WTC11 (cell line): ENCODE data around the gene GART. TPM values are rescaled to one million over a fixed set of nuclear protein-coding genes. Genes with fewer than 3 reads are reported as not detected.

Source experiments
- ATAC-seq: fragments of 200-7000 bp; cut with Tn5 transposase; 2 replicates; pipeline ENCODE4 v1.10.0; 2021; ENCODE audit warnings: mild to moderate bottlenecking, moderate library complexity
- CTCF ChIA-PET: fragments of 300-600 bp; sonication (Branson Sonifier 250); formaldehyde crosslinking; loops from one replicate; lab custom pipeline; 2021; ENCODE audit warnings: antibody characterized with exemption; lab: Charles Lee
- POLR2A ChIA-PET: fragments of 350-600 bp; sonication (Branson Sonifier 250); formaldehyde crosslinking; loops from one replicate; lab custom pipeline; 2021; ENCODE audit warnings: antibody characterized with exemption; lab: Charles Lee
- DNase-seq: peaks from one replicate; pipeline ENCODE4 v3.0.0; 2021; ENCODE audit warnings: low spot score
- H3K27ac Mint-ChIP-seq: 2 replicates; pipeline ENCODE4 v1.8.0; 2021; ENCODE audit warnings: mixed read lengths
- H3K27me3 Mint-ChIP-seq: 2 replicates; pipeline ENCODE4 v1.8.0; 2021; ENCODE audit warnings: low read depth, mild to moderate bottlenecking, moderate library complexity, mixed read lengths
- H3K36me3 Mint-ChIP-seq: 2 replicates; pipeline ENCODE4 v1.8.0; 2021; ENCODE audit warnings: mixed read lengths
- H3K4me1 Mint-ChIP-seq: 2 replicates; pipeline ENCODE4 v1.8.0; 2022; ENCODE audit warnings: mixed read lengths
- H3K4me3 Mint-ChIP-seq: 2 replicates; pipeline ENCODE4 v1.8.0; 2021; ENCODE audit warnings: mild to moderate bottlenecking, moderate library complexity, mixed read lengths
- H3K9me3 Mint-ChIP-seq: 2 replicates; pipeline ENCODE4 v1.8.0; 2021; ENCODE audit warnings: mixed read lengths
- ARID4B ChIP-seq: sonication (generic); formaldehyde crosslinking; IDR thresholded peaks from 2 replicates; pipeline ENCODE4 v1.8.0; 2023; ENCODE audit warnings: missing genetic modification reagents, mild to moderate bottlenecking, borderline replicate concordance
- ATF2 ChIP-seq: sonication (generic); formaldehyde crosslinking; IDR thresholded peaks from 2 replicates; pipeline ENCODE4 v1.8.1; 2022; ENCODE audit warnings: low read depth, missing genetic modification reagents, borderline replicate concordance
- CBFB ChIP-seq: sonication (generic); formaldehyde crosslinking; IDR thresholded peaks from 2 replicates; pipeline ENCODE4 v1.8.1; 2022; ENCODE audit warnings: mild to moderate bottlenecking, low read depth, missing genetic modification reagents
- CREB1 ChIP-seq: sonication (generic); formaldehyde crosslinking; IDR thresholded peaks from 2 replicates; pipeline ENCODE4 v1.8.0; 2023; ENCODE audit warnings: mild to moderate bottlenecking, missing genetic modification reagents
- ELF4 ChIP-seq: sonication (generic); formaldehyde crosslinking; IDR thresholded peaks from 2 replicates; pipeline ENCODE4 v1.8.1; 2022; ENCODE audit warnings: low read depth, mild to moderate bottlenecking, moderate library complexity, missing genetic modification reagents
- ERG ChIP-seq: fragments of 250-450 bp; sonication (Bioruptor Pico); IDR thresholded peaks from 2 replicates; pipeline ENCODE4 v1.8.0; 2021; ENCODE audit warnings: mild to moderate bottlenecking
- FOXK1 ChIP-seq: sonication (generic); formaldehyde crosslinking; IDR thresholded peaks from 2 replicates; pipeline ENCODE4 v1.8.0; 2022; ENCODE audit warnings: mild to moderate bottlenecking, moderate library complexity, missing genetic modification reagents
- IRF2 ChIP-seq: sonication (generic); formaldehyde crosslinking; IDR thresholded peaks from 2 replicates; pipeline ENCODE4 v1.8.0; 2022; ENCODE audit warnings: low read depth, missing genetic modification reagents, borderline replicate concordance
- MXD4 ChIP-seq: fragments of 250-450 bp; sonication (Bioruptor Pico); IDR thresholded peaks from 2 replicates; pipeline ENCODE4 v1.8.0; 2021; ENCODE audit warnings: mild to moderate bottlenecking, moderate library complexity, borderline replicate concordance
- NFATC4 ChIP-seq: fragments of 250-450 bp; sonication (Bioruptor Pico); IDR thresholded peaks from 2 replicates; pipeline ENCODE4 v1.9.0; 2021; ENCODE audit warnings: mild to moderate bottlenecking
- NFE2L1 ChIP-seq: sonication (generic); formaldehyde crosslinking; IDR thresholded peaks from 2 replicates; pipeline ENCODE4 v1.8.1; 2023; ENCODE audit warnings: missing genetic modification reagents
- NR3C1 ChIP-seq: sonication (generic); formaldehyde crosslinking; conservative IDR thresholded peaks from 2 replicates; pipeline ENCODE4 v1.8.1; 2023; ENCODE audit warnings: low read depth, mild to moderate bottlenecking, missing genetic modification reagents
- OVOL2 ChIP-seq: fragments of 250-450 bp; sonication (Bioruptor Pico); IDR thresholded peaks from 2 replicates; pipeline ENCODE4 v1.9.0; 2021; ENCODE audit warnings: mild to moderate bottlenecking, borderline replicate concordance
- RORB ChIP-seq: fragments of 250-450 bp; sonication (Bioruptor Pico); IDR thresholded peaks from 2 replicates; pipeline ENCODE4 v1.9.0; 2021; ENCODE audit warnings: mild to moderate bottlenecking
- SMAD4 ChIP-seq: sonication (generic); formaldehyde crosslinking; IDR thresholded peaks from 2 replicates; pipeline ENCODE4 v1.8.0; 2022; ENCODE audit warnings: mild to moderate bottlenecking, missing genetic modification reagents
- SOX15 ChIP-seq: fragments of 250-450 bp; sonication (Bioruptor Pico); IDR thresholded peaks from 2 replicates; pipeline ENCODE4 v1.9.0; 2021; ENCODE audit warnings: mild to moderate bottlenecking
- STAT6 ChIP-seq: sonication (generic); formaldehyde crosslinking; conservative IDR thresholded peaks from 2 replicates; pipeline ENCODE4 v1.8.1; 2023; ENCODE audit warnings: mild to moderate bottlenecking, low read depth, missing genetic modification reagents, moderate library complexity
- TEAD4 ChIP-seq: sonication (generic); formaldehyde crosslinking; IDR thresholded peaks from 2 replicates; pipeline ENCODE4 v1.8.0; 2022; ENCODE audit warnings: mild to moderate bottlenecking, missing genetic modification reagents
- USF1 ChIP-seq: sonication (generic); formaldehyde crosslinking; IDR thresholded peaks from 2 replicates; pipeline ENCODE4 v1.8.0; 2022; ENCODE audit warnings: mild to moderate bottlenecking, missing genetic modification reagents
- ZNF317 ChIP-seq: sonication (generic); formaldehyde crosslinking; IDR thresholded peaks from 2 replicates; pipeline ENCODE4 v1.8.1; 2023; ENCODE audit warnings: low read depth, mild to moderate bottlenecking, moderate library complexity, missing genetic modification reagents, borderline replicate concordance
- ZNF425 ChIP-seq: fragments of 250-450 bp; sonication (Bioruptor Pico); conservative IDR thresholded peaks from 2 replicates; pipeline ENCODE4 v1.9.0; 2021; ENCODE audit warnings: mild to moderate bottlenecking
- ZNF671 ChIP-seq: fragments of 250-450 bp; sonication (Bioruptor Pico); IDR thresholded peaks from 2 replicates; pipeline ENCODE4 v1.8.0; 2021; ENCODE audit warnings: mild to moderate bottlenecking
- total RNA-seq: library from RNA; stranded (reverse); gene quantifications from 3 replicates; pipeline ENCODE4 v1.2.3, GENCODE V29; 2021

Gene GART
- total RNA-seq, 1 experiment from 2014 or later = 223 TPM

GRCh38 chr21:33566514-33566913 lies 24.6 kb upstream of the GART start (continued):
- TF ChIP-seq ZNF425 (CRISPR knock-in tag) (no peak), OVOL2 (no peak), MXD4 (CRISPR knock-in tag) (no peak), ATF2 (no peak), NR3C1 (CRISPR knock-in tag) (no peak), ELF4 (CRISPR knock-in tag) (no peak), STAT6 (no peak), IRF2 (CRISPR knock-in tag) (no peak), CREB1 (no peak)
- TF ChIP-seq, all 79 proteins: peak for 0

GRCh38 chr21:33562389-33562788 lies 20.5 kb upstream of the GART start:
- POLR2A ChIA-PET = no interaction called here
- CTCF ChIA-PET = no interaction called here
- H3K4me3 Mint-ChIP-seq = no peak overlapping the region

GRCh38 chr21:33561373-33561772 lies 19.5 kb upstream of the GART start:
- H3K36me3 Mint-ChIP-seq = peaks cover 55% of the 10 kb centered on the region
- TF ChIP-seq SMAD4 (CRISPR knock-in tag) (no peak), ZNF671 (CRISPR knock-in tag) (no peak), NFATC4 (CRISPR knock-in tag) (no peak), SOX15 (CRISPR knock-in tag) (no peak), TEAD4 (no peak), RORB (CRISPR knock-in tag) (no peak), USF1 (CRISPR knock-in tag) (no peak), ERG (CRISPR knock-in tag) (no peak), ARID4B (CRISPR knock-in tag) (no peak), FOXK1 (no peak), CBFB (CRISPR knock-in tag) (no peak), NFE2L1 (CRISPR knock-in tag) (no peak)
- TF ChIP-seq, all 79 proteins: peak for 0
- CTCF ChIA-PET = no interaction called here
- H3K27ac Mint-ChIP-seq = peak overlapping the region; percentile 51; the same call in 1 of the 2 replicates
- no peaks in the 10 kb centered on the region for H3K27me3 Mint-ChIP-seq
- ATAC-seq (no peak), DNase-seq (no peak)
- no peaks in the 10 kb centered on the region for H3K9me3 Mint-ChIP-seq
- H3K4me3 Mint-ChIP-seq = no peak overlapping the region
- POLR2A ChIA-PET = no interaction called here
- H3K4me1 Mint-ChIP-seq = no peaks in the 10 kb centered on the region

More at GRCh38 chr21:33562389-33562788, 20.5 kb upstream of the GART start:
- ATAC-seq (no peak), DNase-seq (no peak)
- no peak overlapping the region for H3K27ac Mint-ChIP-seq
- no peaks in the 10 kb centered on the region for H3K27me3 Mint-ChIP-seq
- no peaks in the 10 kb centered on the region for H3K9me3 Mint-ChIP-seq
- no peak for TF ChIP-seq ZNF317 (CRISPR knock-in tag)
- H3K4me1 Mint-ChIP-seq = no peaks in the 10 kb centered on the region
- peaks cover 51% of the 10 kb centered on the region for H3K36me3 Mint-ChIP-seq
